IMR-90 (cell line): ENCODE data around the gene DSCAML1. TPM values are rescaled to one million over a fixed set of nuclear protein-coding genes. Genes with fewer than 3 reads are reported as not detected.

Source experiments
- ATAC-seq: fragments of 200-7000 bp; cut with Tn5 transposase; 2 replicates; pipeline ENCODE4 v1.9.1; 2020; ENCODE audit warnings: low read depth, mild to moderate bottlenecking, moderate library complexity
- BruUV-seq: library from RNA; stranded (reverse); fragments of 400-500 nt; replicated peaks from 2 replicates; lab custom pipeline; 2021; lab: Mats Ljungman, UMichigan
- CTCF ChIA-PET: fragments of 300-600 bp; formaldehyde crosslinking; extraction: SDS; loops from one replicate; lab custom pipeline; 2021; ENCODE audit warnings: antibody characterized with exemption; lab: Yijun Ruan, JAX
- POLR2A ChIA-PET: fragments of 300-600 bp; sonication (Branson Sonifier 250); formaldehyde crosslinking; loops from one replicate; lab custom pipeline; 2022; ENCODE audit warnings: antibody characterized with exemption; ENCODE audit not compliant: unreplicated experiment; lab: Charles Lee
- DNase-seq: peaks from one replicate; pipeline ENCODE4 v3.0.0; 2013
- H2AFZ ChIP-seq: replicated peaks from 2 replicates; pipeline ENCODE3; 2013; ENCODE audit warnings: low read length, mild to moderate bottlenecking; ENCODE audit not compliant: poor library complexity
- H2AK5ac ChIP-seq: 2 replicates; pipeline ENCODE4 v1.6.1; 2013; ENCODE audit warnings: low read depth, low read length, inconsistent platforms
- H2AK9ac ChIP-seq: replicated peaks from 2 replicates; pipeline ENCODE3; 2013; ENCODE audit warnings: mild to moderate bottlenecking, low read depth, low read length, moderate library complexity; ENCODE audit not compliant: poor library complexity
- H2BK120ac ChIP-seq: 2 replicates; pipeline ENCODE4 v1.6.1; 2013; ENCODE audit warnings: low read depth, low read length, inconsistent platforms
- H2BK15ac ChIP-seq: 3 replicates; pipeline ENCODE4 v1.6.1; 2013; ENCODE audit warnings: low read depth, low read length, inconsistent platforms
- H2BK20ac ChIP-seq: 2 replicates; pipeline ENCODE4 v1.6.1; 2013; ENCODE audit warnings: low read depth, mild to moderate bottlenecking, inconsistent platforms, low read length, moderate library complexity
- H2BK5ac ChIP-seq: 2 replicates; pipeline ENCODE4 v1.6.1; 2013; ENCODE audit warnings: mild to moderate bottlenecking, low read depth, low read length, inconsistent platforms; ENCODE audit not compliant: poor library complexity, severe bottlenecking
- H3K14ac ChIP-seq: replicated peaks from 2 replicates; pipeline ENCODE4 v1.6.1; 2013; ENCODE audit warnings: low read depth, low read length, inconsistent platforms
- H3K18ac ChIP-seq: 2 replicates; pipeline ENCODE4 v1.6.1; 2013; ENCODE audit warnings: low read depth, low read length, control low read depth
- H3K23ac ChIP-seq: 2 replicates; pipeline ENCODE4 v1.6.1; 2013; ENCODE audit warnings: low read depth, low read length, inconsistent platforms
- H3K27ac ChIP-seq: 2 replicates; pipeline ENCODE4 v1.5.1; 2013; ENCODE audit warnings: mild to moderate bottlenecking, control low read depth, low read length; ENCODE audit not compliant: insufficient read depth
- H3K27me3 ChIP-seq: 2 replicates; pipeline ENCODE4 v1.6.1; 2013; ENCODE audit warnings: low read length; ENCODE audit not compliant: control insufficient read depth, insufficient read depth
- H3K36me3 ChIP-seq: 2 replicates; pipeline ENCODE4 v1.6.1; 2013; ENCODE audit warnings: low read length, mixed read lengths; ENCODE audit not compliant: control insufficient read depth, insufficient read depth
- H3K4ac ChIP-seq: 2 replicates; pipeline ENCODE4 v1.6.1; 2013; ENCODE audit warnings: low read depth, low read length, inconsistent platforms
- H3K4me1 ChIP-seq: 2 replicates; pipeline ENCODE4 v1.6.1; 2013; ENCODE audit warnings: low read length, mixed read lengths; ENCODE audit not compliant: control insufficient read depth, insufficient read depth
- H3K4me2 ChIP-seq: 2 replicates; pipeline ENCODE4 v1.6.1; 2013; ENCODE audit warnings: low read depth, mild to moderate bottlenecking, control low read depth, low read length, moderate library complexity
- H3K4me3 ChIP-seq: 2 replicates; pipeline ENCODE4 v1.5.1; 2013; ENCODE audit warnings: low read depth, mild to moderate bottlenecking, control low read depth, low read length, moderate library complexity; ENCODE audit not compliant: insufficient read depth
- H3K56ac ChIP-seq: 2 replicates; pipeline ENCODE4 v1.6.1; 2013; ENCODE audit warnings: low read length, inconsistent platforms; ENCODE audit not compliant: insufficient read depth; ENCODE audit errors: extremely low read depth
- H3K79me1 ChIP-seq, 2 experiments: 2 replicates each; pipeline ENCODE4 v1.6.1; 2013; ENCODE audit warnings: low read length in 2 of 2, inconsistent platforms in 1 of 2, low read depth in 1 of 2
- H3K9ac ChIP-seq: 2 replicates; pipeline ENCODE4 v1.6.1; 2013; ENCODE audit warnings: low read depth, low read length, control low read depth
- H3K9me1 ChIP-seq: 2 replicates; pipeline ENCODE4 v1.6.1; 2013; ENCODE audit warnings: low read length, inconsistent platforms; ENCODE audit not compliant: insufficient read depth
- H3K9me3 ChIP-seq: 2 replicates; pipeline ENCODE4 v1.6.1; 2013; ENCODE audit warnings: low read length; ENCODE audit not compliant: control insufficient read depth, insufficient read depth
- H4K20me1 ChIP-seq: 2 replicates; pipeline ENCODE4 v1.6.1; 2013; ENCODE audit warnings: low read length, inconsistent platforms; ENCODE audit not compliant: insufficient read depth
- H4K5ac ChIP-seq: 2 replicates; pipeline ENCODE4 v1.6.1; 2013; ENCODE audit warnings: mild to moderate bottlenecking, low read depth, low read length, control low read depth
- H4K8ac ChIP-seq, 2 experiments: 2 replicates each; pipeline ENCODE4 v1.6.1; 2013; ENCODE audit warnings: low read depth in 2 of 2, low read length in 2 of 2, control low read depth in 1 of 2, inconsistent platforms in 1 of 2
- H4K91ac ChIP-seq: 2 replicates; pipeline ENCODE4 v1.6.1; 2013; ENCODE audit warnings: low read depth, low read length, inconsistent platforms; ENCODE audit not compliant: insufficient read depth
- CEBPB ChIP-seq: IDR thresholded peaks from 2 replicates; pipeline ENCODE4 v1.6.1; 2012; ENCODE audit warnings: low read depth, low read length, improper control_type of control experiment
- CHD1 ChIP-seq: IDR thresholded peaks from 2 replicates; pipeline ENCODE4 v1.6.1; 2012; ENCODE audit warnings: low read depth, low read length, improper control_type of control experiment
- FOS ChIP-seq: fragments of 150-350 bp; IDR thresholded peaks from 2 replicates; pipeline ENCODE4 v1.6.1; 2016; ENCODE audit warnings: low read depth, low read length
- MAFK ChIP-seq: IDR thresholded peaks from 2 replicates; pipeline ENCODE4 v1.6.1; 2012; ENCODE audit warnings: low read depth, low read length, improper control_type of control experiment
- MXI1 ChIP-seq: IDR thresholded peaks from 2 replicates; pipeline ENCODE4 v1.6.1; 2012; ENCODE audit warnings: low read depth, mild to moderate bottlenecking, low read length, moderate library complexity, borderline replicate concordance
- POLR2A ChIP-seq: IDR thresholded peaks from 2 replicates; pipeline ENCODE4 v1.6.1; 2012; ENCODE audit warnings: mild to moderate bottlenecking, low read depth, low read length
- RAD21 ChIP-seq: IDR thresholded peaks from 2 replicates; pipeline ENCODE4 v1.6.1; 2012; ENCODE audit warnings: low read length, improper control_type of control experiment
- RFX5 ChIP-seq: IDR thresholded peaks from 2 replicates; pipeline ENCODE4 v1.8.0; 2012; ENCODE audit warnings: low read depth, mild to moderate bottlenecking, low read length, moderate library complexity
- WGBS, 2 experiments: methylation state at CpG; one replicate each; pipeline versions ENCODE4 v1.1.5 to v1.1.7; 2013; ENCODE audit warnings: missing lambda C conversion rate in 2 of 2; ENCODE audit not compliant: insufficient read length in 1 of 2; ENCODE audit errors: extremely low coverage in 2 of 2; 5-methylcytosine and 5-hydroxymethylcytosine counted together
- dilution Hi-C: fragments of 300-500 bp; cut with HindIII; formaldehyde crosslinking; loops from one replicate; pipeline ENCODE4 v1.14.3; 2018; ENCODE audit warnings: low sequenced_read_pairs; ENCODE audit not compliant: unreplicated experiment
- in situ Hi-C: fragments of 300-500 bp; cut with MboI; formaldehyde crosslinking; loops from 3 replicates; pipeline ENCODE4 v1.14.3; 2019; ENCODE audit warnings: low sequenced_read_pairs, inconsistent platforms, mixed read lengths
- intact Hi-C: fragments of 100-400 bp; cut with micrococcal nuclease; formaldehyde crosslinking; loops from 2 replicates; pipeline ENCODE4 v1.10.0; 2022
- polyA plus RNA-seq, 3 experiments: library from polyadenylated mRNA; depleted of rRNA; stranded (reverse); fragments of >200 nt; gene quantifications; 2 replicates each; pipeline ENCODE4 v1.2.3, GENCODE V29; 2012; ENCODE audit warnings: low replicate concordance in 1 of 3
- total RNA-seq: library from RNA; depleted of rRNA; stranded (reverse); fragments of >200 nt; gene quantifications from 2 replicates; pipeline ENCODE4 v1.2.3, GENCODE V29; 2012
- TF ChIP-seq, protein P1 (sequence below): conservative IDR thresholded peaks from 2 replicates; pipeline ENCODE4 v1.5.1; 2012; ENCODE audit warnings: mild to moderate bottlenecking, low read depth, low read length, improper control_type of control experiment

The DSCAML1 gene
- total and polyA plus RNA-seq, 2 of the 4 experiments (the other 2 are of a cell fraction) = not detected

DNA sequence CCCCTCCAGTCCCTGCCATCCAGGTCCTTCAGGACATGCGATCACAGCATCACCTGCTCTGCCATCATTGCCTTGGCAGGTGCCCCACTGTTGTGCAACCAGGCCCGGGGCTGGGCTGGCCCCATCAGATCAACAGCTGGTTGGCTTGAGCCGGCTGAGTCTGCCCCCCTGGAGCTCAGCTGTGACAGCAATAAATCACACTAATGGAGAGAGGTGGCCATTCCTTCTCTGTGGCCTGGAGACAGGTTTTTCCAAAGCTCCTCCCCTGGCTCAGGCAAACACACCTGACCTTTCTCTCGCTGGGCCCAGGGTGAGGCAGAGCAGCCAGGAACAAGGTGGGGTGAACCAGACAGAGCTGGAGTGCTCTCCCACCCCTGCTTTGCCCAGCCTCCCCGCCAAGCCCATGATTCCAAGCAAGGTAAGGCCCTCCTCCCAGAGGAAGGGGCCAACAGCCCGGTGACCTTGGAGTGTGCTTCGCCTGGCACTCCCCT lies 36.4 kb upstream of the DSCAML1 start:
- BruUV-seq = no TSS peak
- no peak overlapping the region for H4K8ac ChIP-seq
- intact Hi-C loops = no loop called here
- H3K23ac ChIP-seq = no peak overlapping the region
- no peak overlapping the region for H4K5ac ChIP-seq
- H2BK120ac ChIP-seq = no peak overlapping the region
- no peaks in the 10 kb centered on the region for H3K9me1 ChIP-seq
- no peaks in the 10 kb centered on the region for H3K79me1 ChIP-seq
- no peak overlapping the region for H2BK15ac ChIP-seq
- no peak for ATAC-seq
- H2AK9ac ChIP-seq = no peak overlapping the region
- in situ Hi-C loops = no loop called here
- H3K9ac ChIP-seq = no peak overlapping the region
- no peak overlapping the region for H3K4me3 ChIP-seq
- no peaks in the 10 kb centered on the region for H3K36me3 ChIP-seq
- H3K14ac ChIP-seq = no peak overlapping the region
- H3K4me1 ChIP-seq = peaks cover 7% of the 10 kb centered on the region; the same call in 1 of the 2 replicates
- H2BK20ac ChIP-seq = no peak overlapping the region
- CTCF ChIA-PET = interaction anchor here (0.6 to 1.7 kb wide), 2 partner anchors 16 to 204 kb away, joined by 3 to 4 read pairs; no protein-coding TSS in a partner anchor
- H2AFZ ChIP-seq = no peak overlapping the region
- H3K56ac ChIP-seq = no peak overlapping the region
- H3K4me2 ChIP-seq = no peak overlapping the region
- H4K91ac ChIP-seq = no peak overlapping the region
- dilution Hi-C loops = no loop called here
- no peak overlapping the region for H3K18ac ChIP-seq
- H3K27me3 ChIP-seq = peaks cover 17% of the 10 kb centered on the region
- DNase-seq = no peak
- no peak overlapping the region for H3K4ac ChIP-seq
- no peaks in the 10 kb centered on the region for H4K20me1 ChIP-seq
- H2BK5ac ChIP-seq = no peak overlapping the region
- H2AK5ac ChIP-seq = no peak overlapping the region
- WGBS, 2 experiments = 40% methylated on average over 1 of the region's 7 CpGs; no CpG with 5 or more reads in 1 of the 2 experiments
- H3K27ac ChIP-seq = no peak overlapping the region
- TF ChIP-seq CHD1 = no peak
- no peak for TF ChIP-seq POLR2A
- TF ChIP-seq MAFK = no peak
- TF ChIP-seq RAD21 = no peak
- no peak for TF ChIP-seq RFX5
- TF ChIP-seq CEBPB = no peak
- no peak for TF ChIP-seq MXI1
- TF ChIP-seq FOS = no peak
- TF ChIP-seq, protein P1, sequence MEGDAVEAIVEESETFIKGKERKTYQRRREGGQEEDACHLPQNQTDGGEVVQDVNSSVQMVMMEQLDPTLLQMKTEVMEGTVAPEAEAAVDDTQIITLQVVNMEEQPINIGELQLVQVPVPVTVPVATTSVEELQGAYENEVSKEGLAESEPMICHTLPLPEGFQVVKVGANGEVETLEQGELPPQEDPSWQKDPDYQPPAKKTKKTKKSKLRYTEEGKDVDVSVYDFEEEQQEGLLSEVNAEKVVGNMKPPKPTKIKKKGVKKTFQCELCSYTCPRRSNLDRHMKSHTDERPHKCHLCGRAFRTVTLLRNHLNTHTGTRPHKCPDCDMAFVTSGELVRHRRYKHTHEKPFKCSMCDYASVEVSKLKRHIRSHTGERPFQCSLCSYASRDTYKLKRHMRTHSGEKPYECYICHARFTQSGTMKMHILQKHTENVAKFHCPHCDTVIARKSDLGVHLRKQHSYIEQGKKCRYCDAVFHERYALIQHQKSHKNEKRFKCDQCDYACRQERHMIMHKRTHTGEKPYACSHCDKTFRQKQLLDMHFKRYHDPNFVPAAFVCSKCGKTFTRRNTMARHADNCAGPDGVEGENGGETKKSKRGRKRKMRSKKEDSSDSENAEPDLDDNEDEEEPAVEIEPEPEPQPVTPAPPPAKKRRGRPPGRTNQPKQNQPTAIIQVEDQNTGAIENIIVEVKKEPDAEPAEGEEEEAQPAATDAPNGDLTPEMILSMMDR = no peak
- POLR2A ChIA-PET = no interaction called here
- H3K9me3 ChIP-seq = no peaks in the 10 kb centered on the region
